LNCAP (cell line): ENCODE measurements around the gene TEC.

Source experiments
- CTCF ChIP-seq: fragments of 450-650 bp; IDR thresholded peaks from 2 replicates; pipeline ENCODE4 v1.5.1; 2017; ENCODE audit warnings: mild to moderate bottlenecking

Gene TEC

GRCh38 chr4:48196758-48197504 lies 72.7 kb downstream of the TEC start:
- no peak for TF ChIP-seq CTCF

- TF ChIP-seq CTCF, result no peak
Observed at GRCh38 chr4:48195853-48196252, 73.8 kb downstream of the TEC start.

GRCh38 chr4:48195374-48195773 lies 74.3 kb downstream of the TEC start:
- no peak for TF ChIP-seq CTCF

- no peak for TF ChIP-seq CTCF
Observed at GRCh38 chr4:48194971-48195370, 74.7 kb downstream of the TEC start.

GRCh38 chr4:48193921-48194468 lies 75.6 kb downstream of the TEC start:
- no peak for TF ChIP-seq CTCF

- TF ChIP-seq CTCF, result no peak
Observed at GRCh38 chr4:48193096-48193836, 76.4 kb downstream of the TEC start.

GRCh38 chr4:48191758-48192157 lies 77.9 kb downstream of the TEC start:
- no peak for TF ChIP-seq CTCF
